Ishikawa (cell line): ENCODE data around the gene GDAP1L1.

Experiments used
- CEBPB ChIP-seq: IDR thresholded peaks from 2 replicates; pipeline ENCODE4 v1.6.1; 2012
- CREB1 ChIP-seq: IDR thresholded peaks from 2 replicates; pipeline ENCODE4 v1.6.1; 2012; ENCODE audit warnings: low read depth
- EGR1 ChIP-seq: IDR thresholded peaks from 2 replicates; pipeline ENCODE4 v1.6.1; 2012
- EP300 ChIP-seq: IDR thresholded peaks from 2 replicates; pipeline ENCODE4 v1.6.1; 2012; ENCODE audit warnings: borderline replicate concordance
- MAX ChIP-seq: IDR thresholded peaks from 2 replicates; pipeline ENCODE4 v1.6.1; 2012
- RAD21 ChIP-seq: IDR thresholded peaks from 2 replicates; pipeline ENCODE4 v1.6.1; 2012; ENCODE audit warnings: low read depth
- REST ChIP-seq: IDR thresholded peaks from 2 replicates; pipeline ENCODE4 v1.6.1; 2012; ENCODE audit warnings: low read depth, mild to moderate bottlenecking
- TEAD4 ChIP-seq: IDR thresholded peaks from 2 replicates; pipeline ENCODE4 v1.6.1; 2012
- USF1 ChIP-seq: IDR thresholded peaks from 2 replicates; pipeline ENCODE4 v1.6.1; 2012
- YY1 ChIP-seq: IDR thresholded peaks from 2 replicates; pipeline ENCODE4 v1.6.1; 2012; ENCODE audit warnings: low read depth

GRCh38 chr20:44258226-44258890 lies 11.2 kb downstream of the GDAP1L1 start:
- TF ChIP-seq REST (no peak), EP300 (no peak), CREB1 (no peak), MAX (no peak), CEBPB (no peak), EGR1 (no peak), USF1 (no peak), RAD21 (no peak), TEAD4 (no peak), YY1 (no peak)
